ENCODE measurements around the gene FAM107A.
"Not testable (repeated sequence)": the region's sequence is repeated elsewhere in the genome, so short reads cannot be mapped to it uniquely, and the experiment has no call there.

The FAM107A gene

DNA sequence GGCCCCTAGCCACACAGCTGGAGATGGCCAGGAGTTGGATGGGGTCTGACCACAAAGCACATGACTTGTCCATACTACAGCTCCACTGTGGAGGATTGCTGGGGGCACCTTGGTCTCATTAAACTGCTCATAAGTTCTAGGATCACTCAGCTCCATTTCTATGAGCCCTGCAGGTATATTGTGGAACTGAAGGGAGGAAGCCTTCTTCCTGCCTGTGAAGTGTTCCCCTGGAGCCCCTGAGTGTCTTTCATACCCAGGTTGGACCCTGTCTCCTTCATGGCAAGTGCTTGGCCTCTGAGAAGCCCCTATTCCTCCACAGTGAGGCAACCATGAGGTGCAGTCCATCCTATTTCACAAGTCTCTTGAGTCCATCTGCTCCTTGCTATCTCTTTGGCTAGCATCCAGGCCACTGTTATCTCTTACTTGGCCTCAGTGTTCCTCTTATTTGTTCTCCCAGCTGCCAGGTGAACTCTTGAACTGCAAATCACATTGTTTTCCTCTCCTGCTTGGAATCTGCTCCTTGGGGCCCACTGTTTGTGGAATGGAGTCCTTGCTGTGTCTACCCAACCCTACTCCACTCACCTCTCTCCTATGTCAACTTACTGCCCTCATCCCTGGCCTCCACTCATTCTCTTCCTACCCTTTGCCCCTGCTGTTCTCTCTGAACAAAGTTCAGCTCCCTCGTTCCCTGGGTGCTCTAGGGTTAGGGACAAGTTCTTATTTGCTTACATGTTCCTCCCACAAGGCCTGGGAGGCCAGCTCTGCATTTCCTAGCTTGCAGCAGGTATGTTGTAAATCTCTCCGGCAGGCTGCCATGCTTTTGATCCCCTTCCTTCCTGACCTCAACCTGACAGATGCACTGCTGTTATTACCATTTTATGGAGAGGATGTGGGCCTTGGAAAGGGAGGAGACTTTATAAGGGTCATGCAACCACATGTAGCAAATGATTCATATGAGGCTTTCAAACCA lies 41.4 kb downstream of the FAM107A start:
- no peak for DNase-seq

DNA sequence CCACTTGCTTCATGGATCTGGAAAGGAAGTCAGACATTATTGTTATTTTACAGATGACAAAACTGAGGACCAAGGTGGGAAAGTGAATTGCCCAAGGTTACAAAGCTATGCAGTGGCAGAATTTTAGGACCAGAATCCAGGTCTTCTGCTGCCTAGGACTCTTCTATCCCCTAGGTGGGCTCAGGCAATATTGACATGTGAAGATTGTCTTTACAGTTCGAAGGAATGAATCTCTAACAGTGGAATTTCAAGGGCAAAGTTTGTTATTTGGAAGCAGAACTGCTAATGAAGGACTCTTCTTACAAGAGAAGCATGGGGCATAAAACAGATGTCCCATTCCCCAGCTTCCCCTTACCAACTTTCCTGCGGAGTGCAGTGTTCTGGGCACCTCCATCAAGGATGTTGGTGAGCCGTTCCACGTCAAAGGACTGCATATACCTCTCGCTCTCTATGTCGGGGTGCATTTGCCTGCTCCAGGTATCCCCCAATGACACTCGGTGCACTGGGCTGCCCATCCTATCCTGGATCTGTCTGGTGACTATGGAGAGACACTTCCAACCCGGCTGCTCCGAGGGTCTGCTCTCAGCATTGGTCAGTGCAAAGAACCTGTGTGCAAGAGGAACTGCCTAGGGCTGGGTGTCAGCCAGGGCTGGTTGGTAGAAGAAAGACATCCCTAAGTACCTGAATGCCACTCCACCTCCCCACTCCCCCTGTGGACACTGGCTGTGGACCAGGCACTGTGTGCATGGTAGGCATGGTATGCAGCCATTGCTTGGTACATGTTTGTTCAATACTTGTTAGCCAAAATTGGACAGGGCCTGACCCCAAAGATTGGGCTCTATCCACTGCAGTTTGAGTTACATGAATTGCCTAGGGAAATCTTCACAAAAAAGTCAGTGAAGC lies 42.3 kb downstream of the FAM107A start:
- no peak for DNase-seq

DNA sequence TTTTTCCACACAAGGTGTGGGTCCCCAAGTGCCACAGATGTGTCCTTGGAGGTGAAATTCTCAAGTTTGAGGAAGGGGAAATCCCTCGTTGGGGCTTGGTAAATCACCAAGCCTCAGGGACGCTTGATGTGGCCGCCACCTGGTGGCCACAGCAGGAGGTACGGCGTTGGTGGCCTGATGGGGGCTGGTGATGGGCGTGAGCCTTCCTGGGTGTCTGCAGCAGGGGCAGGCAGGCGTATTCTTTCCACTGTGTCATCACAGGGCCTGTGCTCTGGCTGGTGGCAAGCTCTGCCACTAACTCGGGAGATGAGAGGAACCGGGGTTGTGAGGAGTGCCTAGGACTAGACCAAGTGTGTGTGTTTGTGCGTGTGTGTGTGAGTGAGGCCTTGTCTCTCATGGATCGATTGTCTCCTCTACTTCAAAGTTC lies 44.4 kb downstream of the FAM107A start:
- DNase-seq = peak; percentile 76

DNA sequence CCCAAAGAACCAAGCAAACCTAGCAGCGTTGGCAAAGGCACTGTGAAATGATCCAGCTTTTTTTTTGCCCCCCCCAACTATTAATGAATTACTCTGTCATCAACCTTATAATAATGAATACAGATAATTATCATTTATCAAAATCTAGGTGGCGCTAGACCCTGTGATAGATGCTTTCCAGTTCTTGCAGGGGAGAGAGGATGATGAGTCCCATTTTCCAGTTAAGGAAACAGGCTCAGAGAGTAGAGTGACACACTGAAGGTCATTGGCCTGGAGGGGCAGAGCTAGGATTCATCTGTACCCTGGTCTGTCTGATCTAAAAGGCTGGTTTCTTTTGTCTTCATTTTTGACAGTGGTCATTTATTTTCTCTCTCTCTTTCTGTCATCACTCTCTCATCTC lies 45.2 kb downstream of the FAM107A start:
- DNase-seq = peak; percentile 11

DNA sequence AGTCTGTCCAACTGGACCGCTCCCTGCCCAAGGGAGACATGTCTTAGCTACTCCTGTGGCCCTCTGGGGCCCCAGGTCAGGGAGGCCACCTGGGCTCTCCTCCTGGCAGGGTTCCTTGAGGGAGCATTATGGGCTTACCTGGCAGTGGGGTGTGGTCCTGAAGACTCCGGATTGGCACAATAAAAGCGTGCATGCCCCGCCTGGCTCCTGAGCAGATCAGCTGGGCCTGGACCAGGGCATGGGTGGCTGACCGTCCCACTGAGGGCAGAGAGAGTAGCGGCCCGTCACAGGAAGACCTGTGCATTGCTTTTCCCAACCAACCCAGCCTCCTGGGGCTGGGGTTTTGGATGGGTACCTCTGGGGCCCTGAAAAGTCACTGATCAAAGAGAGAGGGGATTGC lies 45.6 kb downstream of the FAM107A start:
- DNase-seq = no peak

DNA sequence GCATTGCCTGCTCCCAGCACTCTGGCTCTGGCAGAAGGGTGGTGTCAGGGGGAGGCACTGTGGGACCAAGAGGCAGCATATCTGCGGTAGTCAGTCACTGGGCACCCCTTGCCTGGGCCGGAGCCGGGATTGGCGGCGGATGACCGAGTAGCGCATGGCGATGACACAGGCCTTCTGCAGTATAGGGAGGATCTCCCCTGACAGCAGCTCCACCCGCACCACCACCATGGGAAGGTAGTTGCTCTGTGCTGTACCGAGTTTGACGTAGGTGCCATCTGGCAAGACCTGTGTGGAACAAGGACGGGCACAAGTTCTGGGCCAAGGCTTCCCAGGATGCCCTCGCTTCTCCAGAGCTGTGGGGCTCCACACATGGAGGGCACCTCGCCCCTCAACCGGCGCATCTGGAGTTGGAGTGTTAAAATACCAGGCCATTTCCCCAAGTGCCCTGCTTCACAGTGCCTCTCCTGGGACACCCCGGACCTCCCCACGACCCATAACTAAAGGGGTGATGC lies 46.8 kb downstream of the FAM107A start:
- DNase-seq = no peak

DNA sequence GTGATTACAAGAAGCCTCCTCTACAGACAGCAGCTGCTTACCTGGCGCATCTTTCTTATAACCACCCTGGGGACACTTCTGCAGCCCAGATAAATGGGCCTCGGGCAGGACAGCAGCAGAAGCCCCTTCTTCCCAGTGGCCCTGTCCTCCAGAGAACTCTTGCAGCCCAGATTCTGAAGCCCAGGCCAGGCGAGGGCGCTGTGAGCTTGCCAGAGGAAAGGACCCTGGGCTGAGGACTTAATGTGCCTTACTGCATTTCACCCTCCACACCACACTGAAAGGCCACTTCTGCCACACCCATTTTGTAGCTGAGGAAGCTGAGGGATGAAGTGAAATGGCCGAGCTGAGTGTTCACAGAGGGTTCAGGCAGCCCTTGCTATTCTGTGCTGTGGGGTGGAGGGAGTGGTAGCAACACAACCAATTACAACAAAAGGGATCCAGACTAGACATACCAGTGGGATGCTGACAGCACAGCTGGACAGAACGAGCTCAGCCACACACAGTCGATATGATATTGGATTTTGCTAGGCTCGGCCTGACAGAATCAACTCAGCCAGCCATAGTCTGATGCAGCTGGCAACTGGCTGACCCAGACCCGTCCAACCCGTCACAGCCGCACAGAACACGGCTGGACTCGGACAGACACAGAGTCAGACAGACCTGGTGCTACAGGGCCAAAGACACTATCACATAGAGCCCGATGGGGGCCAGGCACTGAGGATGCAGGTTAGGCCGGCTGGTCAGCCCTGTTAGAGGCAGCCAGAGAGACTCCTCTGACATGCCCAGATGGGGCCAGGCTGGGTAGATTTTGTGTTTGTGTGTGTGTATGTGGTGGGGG lies 47.5 kb downstream of the FAM107A start:
- peak; percentile 4 for DNase-seq

DNA sequence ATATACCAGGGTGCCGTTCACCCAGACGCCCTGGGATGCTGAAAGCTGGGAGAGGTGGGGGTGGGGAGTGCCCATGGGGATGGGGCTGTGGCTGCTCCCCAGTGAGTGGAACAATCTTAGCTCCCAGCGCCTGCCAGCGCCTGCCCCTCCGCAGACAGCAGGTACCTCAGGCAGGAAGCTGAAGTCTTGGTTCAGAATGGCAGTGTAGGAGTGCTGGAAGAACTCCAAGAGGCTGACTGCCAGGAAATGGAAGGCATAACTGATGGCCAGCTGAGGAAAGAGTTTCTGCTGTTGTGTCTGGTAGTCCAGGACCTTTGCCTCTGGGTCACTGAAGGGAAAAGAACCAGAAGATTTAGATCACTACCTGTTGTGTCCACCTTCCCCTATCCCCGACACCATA lies 48.6 kb downstream of the FAM107A start:
- no peak for DNase-seq

DNA sequence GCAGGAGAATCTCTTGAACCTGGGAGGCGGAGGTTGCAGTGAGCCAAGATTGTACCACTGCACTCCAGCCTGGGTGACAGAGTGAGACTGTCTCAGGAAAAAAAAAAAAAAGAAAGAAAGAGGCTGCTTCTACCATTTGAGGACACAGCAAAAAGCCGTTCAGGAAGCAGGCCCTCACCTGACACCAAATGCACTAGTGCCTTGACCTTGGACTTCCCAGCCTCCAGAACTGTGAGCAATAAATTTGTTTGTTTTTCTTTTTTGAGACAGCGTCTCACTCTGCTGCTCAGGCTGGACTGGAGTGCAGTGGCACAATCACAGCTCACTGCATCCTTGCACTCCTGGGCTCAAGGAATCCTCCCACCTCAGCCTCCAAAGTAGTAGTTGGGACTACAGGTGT lies 49.8 kb downstream of the FAM107A start:
- not testable (repeated sequence) for DNase-seq

DNA sequence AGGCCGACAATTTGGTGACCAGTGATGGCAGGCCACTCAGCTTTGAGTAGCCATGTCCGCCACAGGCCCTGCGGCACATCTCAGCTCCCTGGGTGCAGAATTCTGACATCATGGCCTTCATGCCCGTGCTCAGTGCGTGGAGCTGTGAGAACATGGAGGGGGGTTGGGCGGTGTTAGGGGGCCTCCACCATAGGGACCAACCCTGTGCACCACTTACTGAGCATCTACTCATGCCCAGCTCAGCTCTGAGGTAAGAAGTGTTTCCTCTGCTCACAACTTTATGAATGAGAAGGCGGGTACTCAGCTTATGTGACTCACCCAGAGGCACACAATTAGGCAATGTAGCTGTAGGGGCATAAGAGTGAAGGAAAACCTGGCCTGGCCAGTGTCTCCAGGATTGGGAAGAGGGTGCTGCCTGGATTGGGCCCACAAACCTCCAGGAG lies 50.7 kb downstream of the FAM107A start:
- DNase-seq = peak; percentile 91

DNA sequence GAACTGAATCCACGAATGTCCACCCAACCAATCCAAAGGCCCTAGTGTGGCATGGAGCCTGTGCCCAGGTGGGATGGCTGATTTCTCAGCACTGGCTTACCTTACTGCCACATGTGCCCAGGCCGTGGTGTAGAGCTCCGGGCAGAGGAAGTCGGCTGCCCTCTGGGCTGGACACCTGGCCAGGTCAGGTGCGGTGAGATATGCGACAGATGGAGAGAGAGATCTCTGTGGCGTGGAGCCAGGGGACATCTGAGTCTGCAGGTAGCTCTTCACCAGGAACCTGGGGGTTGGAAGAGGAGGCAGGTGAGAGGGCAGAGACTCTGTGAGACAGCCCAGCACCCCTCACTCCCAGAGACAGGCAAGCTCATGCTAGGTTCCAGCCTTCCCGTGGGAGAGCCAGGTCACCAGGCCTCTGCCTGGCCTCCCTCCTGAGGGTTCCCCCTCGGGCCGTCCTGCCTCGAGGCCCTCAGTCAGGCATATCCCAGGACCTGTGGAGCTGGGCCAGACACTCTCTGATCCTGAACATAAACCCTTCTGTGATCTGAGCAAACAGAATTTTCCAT lies 52.8 kb downstream of the FAM107A start:
- no peak for DNase-seq

DNA sequence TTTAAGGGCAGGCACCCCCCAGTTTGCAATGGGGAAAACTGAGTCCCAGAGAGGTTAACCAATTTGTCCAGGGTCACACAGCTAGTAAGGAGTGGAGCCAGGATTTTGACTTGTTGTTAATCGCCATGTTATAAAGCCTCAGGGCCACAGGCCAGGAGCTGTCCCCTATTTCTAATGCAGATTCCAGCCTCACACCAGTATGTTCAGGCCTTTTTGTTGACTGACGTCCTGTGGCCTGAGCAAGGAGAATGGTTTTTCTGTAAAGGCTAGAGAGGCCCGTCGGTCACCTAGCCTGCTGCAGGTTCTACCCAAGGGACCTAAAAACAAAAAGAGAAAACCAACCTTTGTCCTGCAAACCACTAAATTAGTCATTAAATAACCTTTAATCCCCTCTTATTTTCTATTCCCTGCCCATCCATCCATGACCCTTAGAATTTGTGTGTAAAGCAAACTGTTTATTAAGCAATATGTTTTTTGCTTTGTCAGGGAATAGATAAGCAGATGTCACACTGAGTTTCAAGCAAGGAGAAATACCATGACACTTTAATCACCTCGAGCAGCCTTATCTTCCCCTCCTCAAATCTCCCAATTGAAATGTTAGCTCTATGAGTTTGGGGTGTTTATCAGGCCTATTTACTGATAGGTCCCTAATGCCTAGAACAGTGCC lies 54.3 kb downstream of the FAM107A start:
- no peak for DNase-seq

DNA sequence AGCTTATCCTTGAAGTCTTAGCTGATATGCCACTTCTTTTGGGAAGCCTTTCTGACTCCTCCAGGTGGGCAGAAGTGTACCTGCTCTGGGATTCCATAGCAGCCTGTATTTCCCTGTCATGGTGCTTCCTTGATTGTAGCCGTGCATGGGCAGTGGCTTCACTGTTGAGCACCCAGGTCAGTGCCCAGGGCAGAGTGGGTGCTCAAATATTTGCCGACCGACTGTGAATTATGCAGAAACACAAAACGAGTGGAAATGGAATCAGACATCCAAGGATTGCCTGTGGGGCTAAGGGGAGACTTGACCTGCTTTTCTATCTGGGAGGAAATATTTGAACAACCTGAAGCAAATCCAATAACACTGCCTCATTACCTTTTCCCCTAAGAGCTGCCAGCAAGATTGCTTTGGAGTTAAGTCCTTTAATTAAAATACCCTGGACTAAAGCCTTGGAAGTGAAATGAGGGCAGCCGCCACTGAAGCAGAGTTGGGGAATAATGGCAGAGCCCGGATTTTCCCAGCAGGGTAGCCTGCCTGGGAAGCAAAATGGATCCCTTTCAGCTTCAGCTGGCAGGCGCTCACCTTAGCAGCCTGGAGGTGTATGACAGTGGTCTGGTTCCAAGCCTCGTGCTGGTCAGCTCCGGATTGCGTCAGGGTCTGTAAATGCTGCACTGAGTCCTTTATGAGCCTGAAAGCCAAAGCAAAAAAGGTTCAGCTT lies 55.1 kb downstream of the FAM107A start:
- DNase-seq = no peak

DNA sequence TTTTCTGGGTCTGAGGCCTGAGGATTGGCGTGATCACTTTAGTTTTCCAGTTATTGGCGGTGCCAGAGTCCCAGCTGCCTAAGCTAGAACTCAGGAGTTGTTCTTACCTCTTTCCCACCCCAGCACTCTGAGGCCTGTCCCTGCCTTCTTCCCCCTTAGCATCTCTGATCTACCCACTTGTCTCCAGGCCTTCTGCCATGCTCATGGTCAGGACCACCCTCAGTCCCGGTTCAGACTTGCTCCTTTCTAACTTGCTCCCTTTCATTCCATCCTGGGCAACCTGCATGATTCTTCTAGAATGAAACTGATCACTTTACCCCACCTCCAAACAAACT lies 55.9 kb downstream of the FAM107A start:
- no peak for DNase-seq

DNA sequence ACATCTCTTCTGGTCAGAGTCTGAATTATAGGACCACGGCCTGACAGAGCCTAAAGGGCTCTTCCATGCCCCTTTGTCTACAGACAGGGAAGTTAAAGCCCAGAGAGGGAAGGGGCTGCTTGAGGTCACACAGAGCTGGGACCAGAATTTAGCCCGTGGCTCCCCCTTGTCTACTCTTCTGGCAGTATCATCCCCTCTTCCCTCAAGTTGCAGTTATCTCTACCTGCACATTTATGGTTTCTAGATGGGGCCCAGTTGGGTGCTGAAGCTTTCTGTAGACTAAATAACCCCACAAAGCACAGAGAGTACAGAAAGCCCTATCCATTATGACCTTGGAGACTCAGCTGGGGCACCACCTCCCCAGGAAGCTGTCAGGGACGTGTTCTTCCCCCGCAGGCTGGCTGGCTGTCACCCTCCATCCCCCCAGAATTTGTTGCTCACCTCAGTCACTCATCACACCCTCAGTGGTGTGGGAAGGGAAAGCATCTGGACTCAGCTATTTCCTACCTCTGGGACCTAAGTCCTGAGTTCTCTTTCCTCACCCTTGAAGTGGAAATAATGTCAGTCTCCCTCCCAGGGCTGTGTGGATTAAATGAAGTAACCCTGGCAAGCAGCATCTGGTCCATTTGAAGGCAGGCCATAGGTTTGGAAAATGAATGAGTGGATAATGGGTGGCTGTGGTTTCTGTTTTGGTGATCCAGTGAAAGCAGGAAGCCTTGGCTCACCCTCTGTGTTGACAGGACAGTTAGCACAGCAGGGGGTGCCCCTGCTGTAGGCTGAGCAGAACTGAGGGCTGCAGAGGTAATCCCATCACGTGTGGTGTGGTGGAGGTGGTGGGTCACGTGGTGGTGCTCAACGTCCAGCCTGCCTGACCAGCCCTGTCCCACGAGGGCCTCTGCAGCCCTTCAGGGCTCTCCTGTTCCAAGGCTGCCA lies 56.5 kb downstream of the FAM107A start:
- DNase-seq = peak; percentile 33

DNA sequence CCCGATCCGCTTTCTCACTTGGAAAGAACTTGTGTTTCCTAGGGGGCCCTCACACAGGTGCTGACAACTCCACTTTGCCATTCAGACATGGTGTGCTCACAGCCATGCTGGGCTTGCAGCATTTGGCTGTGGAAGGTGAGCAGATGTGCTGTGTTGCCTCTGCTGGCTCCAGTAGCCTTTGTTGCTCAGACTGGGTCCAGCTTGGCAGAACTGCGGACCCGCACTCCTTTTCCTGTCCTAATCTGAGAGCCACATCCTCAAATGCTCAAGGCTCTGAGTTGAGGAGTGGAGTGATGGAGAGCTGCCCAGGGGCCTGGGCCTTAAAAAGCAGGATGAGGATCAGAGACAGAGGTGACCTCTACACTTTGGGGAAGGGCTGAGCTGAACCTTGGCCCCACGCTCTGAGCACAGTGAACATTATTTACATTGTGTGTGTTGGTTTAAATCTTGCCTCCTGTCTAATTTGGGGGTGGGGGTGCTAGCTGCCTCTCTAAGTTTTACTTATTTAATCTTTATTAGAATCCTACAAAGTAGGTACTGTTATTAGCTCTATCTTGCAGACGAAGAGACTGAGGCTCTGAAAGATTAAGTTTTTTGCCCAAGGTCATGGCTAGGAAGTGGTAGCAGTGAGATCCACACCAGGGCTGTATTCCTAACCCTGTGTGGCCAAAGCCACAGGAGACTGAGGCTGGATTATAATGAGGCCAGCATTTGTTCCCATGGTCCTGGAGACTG lies 57.4 kb downstream of the FAM107A start:
- DNase-seq = no peak

DNA sequence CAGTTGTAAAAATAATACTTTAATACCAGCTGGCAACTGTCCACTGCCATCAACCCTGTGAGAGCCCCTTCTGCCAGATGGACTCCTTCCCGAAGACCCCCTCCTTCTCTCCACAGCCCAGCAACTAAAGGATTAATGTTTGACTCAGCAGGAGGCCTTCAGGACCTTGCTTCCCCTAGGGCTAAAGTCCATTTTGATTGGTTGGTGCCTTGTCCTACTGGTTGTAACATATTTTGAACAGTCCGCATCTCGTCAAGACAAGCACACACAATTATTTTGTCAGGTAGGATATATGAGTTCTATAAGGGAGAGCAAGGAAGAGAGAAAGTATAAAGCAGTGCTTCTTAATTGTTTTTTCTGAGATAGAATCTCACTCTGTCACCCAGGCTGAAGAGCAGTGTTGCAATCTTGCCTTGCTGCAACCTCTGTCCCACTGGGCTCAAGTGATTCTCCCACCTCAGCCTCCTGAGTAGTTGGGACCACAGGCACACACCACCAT lies 58.9 kb downstream of the FAM107A start:
- no peak for DNase-seq

DNA sequence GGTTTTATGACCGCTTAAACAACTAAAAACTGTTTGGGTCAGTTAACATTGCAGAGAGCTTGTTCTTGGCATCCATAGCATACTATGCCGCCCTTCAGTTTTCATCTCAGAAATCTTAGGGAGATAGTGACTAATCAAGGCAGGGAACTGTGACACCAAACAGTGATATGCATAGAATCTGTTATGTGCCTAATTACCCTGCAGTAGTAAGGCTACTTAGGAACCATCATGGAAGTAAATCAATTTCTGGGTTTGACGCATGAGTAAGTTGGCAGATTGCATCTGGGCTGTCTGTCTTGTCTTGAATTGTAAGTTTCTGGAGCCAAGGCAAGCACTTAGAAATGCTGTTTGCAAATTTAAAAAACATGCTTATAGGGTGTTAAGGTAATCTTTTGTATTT lies 62.8 kb downstream of the FAM107A start:
- no peak for DNase-seq
